Superior temporal gyrus (tissue), 1 donor: ENCODE measurements around the gene TEPSIN.

Source experiments
- DNase-seq: peaks from one replicate; pipeline ENCODE4 v3.0.0-alpha.2; 2016; ENCODE audit errors: extremely low spot score

The TEPSIN gene

GRCh38 chr17:81267390-81268067 is 28.7 kb upstream of the TEPSIN start:
- no peak for DNase-seq

DNA sequence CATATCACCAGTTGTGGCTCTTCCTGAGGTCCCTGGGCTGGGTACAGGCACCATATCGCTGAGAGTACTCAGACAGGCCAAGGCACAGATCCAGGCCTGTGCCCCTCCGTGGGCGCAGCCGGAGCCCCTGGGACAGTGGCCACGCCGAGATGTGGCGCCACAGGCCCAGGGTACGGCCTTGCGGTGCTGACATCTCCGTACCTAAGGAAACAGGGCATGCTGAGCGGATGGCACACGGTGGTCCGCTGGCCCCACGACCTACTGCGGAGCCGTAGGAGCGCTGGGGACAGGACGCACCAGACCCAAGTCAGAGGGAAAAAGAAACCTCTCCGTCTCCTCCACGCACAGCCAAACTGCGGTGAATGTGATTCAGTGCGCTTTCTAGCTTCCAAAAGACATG is 26.7 kb upstream of the TEPSIN start:
- DNase-seq = no peak

DNA sequence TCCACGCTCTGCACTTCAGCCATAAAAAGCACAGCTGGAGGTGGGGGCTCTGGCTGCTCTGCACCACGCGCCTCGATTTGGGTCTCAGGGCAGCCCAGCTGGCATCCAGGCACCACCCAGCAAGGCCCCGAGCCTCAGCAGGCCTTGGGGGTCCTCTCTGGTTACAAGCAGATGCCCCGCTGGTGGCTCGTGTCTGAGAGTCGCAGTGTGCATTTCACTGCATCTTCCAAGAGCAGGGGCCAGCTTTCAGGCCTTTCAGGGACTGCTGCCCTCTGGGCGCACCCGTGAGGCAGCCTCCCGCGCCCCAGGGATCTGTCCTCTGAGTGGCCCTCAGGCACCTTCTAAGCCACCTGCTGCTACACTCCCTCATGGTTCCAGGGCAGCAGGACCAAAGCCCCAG is 25.8 kb upstream of the TEPSIN start:
- DNase-seq = no peak

DNA sequence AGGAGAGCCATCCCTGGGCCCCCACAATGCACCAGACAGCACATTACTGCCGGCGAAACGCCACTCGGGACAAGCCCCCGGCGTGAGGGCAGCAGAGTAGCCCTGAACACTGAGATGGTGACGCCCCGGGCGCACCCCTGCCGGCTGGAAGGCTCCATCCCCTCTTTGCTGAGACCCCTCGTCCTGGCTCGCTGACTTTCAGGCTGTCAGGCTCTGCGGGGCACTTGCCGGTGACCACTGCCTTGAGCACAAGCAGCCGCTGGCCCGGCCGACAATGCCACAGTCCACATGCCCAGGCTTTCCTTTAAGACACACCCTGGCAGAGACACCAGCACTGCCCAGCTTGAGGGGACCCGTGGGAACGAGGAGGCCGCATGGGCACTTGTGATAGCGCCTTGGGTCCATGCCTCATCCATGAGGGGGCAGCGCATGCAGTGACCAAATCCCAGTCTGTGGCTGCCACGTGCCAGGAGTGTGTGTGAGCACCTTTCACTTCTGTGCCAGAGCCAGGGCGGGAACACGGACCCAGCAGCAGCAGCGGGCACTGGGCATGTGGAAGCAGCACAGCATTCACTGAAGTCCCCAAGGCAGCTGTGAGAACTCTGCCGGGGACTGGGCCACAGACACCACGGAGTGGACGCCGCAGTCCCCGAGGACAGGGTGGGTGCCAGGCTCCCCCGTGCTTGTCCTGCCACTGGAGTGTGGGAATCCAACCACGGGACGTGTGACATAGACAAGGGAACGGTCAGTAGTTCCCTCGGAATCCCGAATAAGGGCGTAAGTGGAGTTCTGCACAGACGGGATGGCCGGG is 24.7 kb upstream of the TEPSIN start:
- no peak for DNase-seq

DNA sequence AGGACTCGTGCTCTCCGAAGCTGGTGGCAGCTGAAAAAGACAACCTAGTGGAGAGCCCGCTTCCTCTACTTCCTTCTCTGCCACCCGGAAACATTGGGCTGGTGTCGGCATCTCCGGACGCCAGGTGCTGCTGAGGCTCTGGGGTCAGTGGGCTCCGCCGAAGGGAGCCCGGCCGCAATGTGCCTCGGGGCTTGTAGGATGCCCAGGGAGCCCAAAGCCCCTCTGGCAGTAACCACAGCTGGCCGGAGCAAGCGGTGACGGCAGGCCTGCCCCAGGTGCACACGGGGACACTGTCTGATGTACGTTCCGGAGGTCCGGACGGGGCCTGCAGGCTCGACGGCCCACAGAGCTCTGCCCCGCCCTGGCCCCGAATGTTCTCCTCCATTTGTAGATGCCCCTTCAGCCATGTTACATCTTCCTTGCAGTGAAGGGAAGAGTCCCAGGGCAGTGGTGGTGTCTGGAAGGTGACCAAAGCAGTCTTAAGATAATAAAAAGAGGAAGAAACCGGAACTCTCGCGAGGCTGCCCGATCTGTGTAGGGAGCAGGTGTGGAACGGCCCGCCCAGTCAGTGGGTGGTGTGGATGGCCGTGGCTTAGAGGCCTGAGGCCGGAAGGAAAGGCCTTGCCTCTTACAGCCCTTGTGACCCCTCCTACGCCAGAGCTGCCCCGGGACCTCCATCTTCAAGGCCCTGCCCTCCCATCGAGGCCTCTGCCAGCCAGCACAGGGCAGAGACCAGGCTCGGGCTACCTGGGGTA is 22.9 kb upstream of the TEPSIN start:
- no peak for DNase-seq

DNA sequence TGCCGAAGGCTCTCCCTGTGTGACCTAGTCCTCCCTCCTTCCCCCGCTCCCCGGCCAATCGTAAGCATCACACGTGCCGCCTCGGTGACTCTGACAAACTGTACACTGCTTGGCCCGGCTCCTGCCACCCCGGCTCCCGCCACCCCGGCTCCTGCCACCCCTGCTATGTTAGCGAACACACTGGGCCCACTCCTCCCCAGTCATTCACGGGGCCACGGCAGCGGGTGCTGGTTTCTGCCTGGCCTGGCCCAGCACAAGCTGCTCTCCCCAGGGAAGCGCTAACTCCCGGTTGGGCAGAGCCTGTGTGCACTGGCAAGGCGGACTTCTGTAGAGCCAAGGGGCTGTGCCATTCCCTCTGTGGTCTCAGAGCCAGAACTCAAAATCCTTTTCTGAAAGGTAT is 22.2 kb upstream of the TEPSIN start:
- no peak for DNase-seq

DNA sequence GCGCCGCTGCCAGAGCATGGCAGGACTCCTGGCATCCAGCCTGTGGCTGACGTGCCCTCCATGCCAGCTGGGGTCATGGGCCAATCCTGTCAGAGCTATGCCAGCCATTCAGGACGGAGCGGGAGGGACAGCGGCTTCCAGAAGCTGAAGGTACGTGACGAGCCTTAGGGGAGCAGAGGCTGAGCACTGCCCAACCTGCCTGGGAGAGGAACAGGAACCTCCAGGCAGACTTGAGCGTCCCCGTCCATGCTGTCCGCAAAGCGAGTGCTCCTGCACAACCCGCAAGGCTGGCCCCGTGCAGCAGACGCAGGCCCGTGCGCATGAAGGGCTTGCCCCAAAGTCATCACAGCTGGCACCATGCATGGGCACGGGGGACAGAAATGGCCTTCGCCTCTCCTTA is 21.8 kb upstream of the TEPSIN start:
- DNase-seq = no peak

DNA sequence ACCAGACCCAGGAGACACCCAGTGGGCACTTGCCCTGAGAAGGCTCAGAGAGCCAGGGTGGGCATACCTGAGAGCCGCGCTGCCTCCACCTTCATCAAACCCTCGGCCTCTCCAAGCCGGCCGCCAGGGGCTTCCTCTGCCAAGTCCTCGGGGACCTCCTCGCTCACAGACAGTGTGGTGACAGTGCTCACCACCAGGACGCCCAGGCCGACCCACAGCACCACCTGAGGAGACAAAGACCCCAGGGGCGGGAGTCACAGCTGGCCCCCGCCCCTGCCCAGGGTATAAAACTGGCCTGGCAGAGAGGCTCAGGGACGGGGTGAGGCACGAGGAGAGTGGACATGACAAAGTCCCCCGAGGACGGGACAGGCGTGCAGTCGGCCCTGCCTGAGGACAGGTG is 21.3 kb upstream of the TEPSIN start:
- no peak for DNase-seq

DNA sequence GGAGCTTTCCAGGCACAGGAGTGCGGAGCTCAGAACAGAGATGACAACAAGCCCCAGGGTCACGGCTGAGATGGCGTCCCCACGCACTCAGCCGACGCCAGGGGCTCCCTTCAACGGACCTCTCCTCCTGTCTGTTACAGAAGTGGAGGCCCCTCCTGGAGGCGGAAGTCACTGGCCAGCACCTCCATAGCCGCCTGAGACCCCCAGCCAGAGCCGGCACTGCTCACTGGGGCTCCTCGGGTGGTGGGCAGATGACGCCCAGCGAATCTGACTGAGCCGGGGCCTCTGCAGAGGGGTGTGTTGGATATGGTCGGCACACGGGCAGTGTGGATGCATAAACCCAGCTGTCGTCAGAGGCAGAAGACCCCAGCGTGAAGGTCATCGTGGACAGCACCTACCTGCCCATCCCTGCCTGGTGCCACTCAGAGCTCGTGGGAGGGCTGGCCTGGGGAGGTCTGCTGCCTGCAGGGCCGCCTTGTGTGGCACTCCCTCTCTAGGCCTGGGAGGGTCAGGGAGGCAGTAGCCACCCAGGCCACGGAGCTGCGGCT is 20.3 kb upstream of the TEPSIN start:
- DNase-seq = no peak

- DNase-seq = no peak
Measured at GRCh38 chr17:81258292-81258691, 19.4 kb upstream of the TEPSIN start.

- DNase-seq = no peak
Measured at GRCh38 chr17:81257533-81257932, 18.7 kb upstream of the TEPSIN start.

DNA sequence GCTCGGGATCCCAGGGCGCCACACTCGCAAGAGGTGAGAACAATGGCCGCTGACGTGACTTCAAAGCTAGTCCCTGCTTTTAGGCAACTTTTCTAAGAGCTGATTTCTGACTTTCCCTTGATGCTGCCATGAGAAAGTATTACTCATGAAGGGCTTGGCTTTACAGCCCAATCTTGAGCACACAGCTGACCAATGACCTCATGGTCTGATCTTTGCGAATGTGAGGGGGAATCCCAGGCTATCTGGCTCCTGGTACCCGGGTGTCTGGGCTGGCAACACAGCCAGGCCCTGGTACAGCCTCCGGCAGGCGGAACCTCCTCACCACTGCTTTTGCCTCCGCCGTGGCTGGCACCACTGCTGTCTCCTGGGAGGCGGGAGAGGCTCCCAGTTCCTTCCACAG is 17.8 kb upstream of the TEPSIN start:
- DNase-seq = no peak

DNA sequence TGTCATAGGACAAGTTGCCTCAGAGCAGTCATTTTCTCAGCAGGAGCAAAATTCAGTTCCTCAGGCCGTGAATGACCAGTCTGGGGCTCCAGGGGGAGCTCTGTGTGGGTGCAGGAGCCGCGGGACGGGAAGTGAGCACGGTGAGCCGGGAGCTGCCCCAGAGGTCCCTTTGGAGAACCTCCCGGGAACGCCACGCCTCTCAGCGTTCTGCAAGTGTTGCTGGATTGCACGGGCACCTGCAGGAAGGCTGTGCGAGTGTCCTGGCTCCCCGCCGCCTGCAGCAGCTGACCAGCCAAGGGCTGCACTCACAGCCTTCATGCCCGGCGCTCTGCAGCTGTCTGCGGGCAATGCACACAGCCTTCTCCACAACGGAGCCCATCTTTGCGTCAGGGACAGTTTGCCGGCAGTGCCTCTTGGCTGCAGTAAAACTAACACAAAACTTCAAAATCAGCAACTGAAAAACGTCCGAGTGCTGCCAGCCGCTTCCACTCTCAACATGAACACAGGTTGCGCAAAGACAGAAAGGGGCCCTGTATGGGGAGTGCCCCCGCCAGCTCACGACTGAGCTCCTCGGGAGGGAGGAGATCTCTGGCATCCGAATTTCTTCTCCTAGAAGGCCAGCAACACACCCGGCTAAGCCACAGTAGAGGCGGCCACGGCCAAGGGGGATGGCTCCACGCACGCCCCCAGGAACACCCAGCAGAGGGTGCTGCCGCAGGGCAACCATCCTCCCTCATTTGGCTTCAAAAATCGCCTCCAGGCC is 16.3 kb upstream of the TEPSIN start:
- peak; percentile 58 for DNase-seq

DNA sequence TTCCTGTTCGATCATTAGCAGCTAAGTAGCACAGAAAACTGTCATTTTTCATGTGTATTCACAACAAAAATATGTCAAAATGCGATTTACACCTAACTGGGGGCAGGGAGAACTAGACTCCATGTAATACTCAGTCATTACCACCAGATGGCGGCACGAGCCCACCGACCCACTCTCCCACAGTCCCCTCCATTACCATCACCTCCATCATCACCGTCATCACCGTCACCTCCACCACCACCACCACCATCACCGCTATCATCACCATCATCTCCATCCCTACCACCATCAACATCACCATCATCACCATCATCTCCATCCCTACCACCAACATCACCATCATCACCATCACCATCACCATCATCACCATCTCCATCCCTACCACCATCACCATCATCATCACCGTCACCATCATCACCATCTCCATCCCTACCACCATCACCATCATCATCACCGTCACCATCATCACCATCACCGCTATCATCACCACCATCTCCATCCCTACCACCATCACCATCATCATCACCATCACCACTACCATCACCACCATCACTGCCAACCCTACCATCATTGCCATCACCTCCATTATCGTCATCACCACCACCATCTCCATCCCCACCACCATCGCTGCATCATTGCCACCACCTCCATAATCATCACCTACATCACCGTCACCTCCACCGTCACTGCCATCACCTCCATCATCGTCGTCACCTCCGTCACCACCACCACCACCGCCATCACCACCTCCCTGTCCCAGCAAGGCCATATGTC is 14.7 kb upstream of the TEPSIN start:
- peak; percentile 79 for DNase-seq

DNA sequence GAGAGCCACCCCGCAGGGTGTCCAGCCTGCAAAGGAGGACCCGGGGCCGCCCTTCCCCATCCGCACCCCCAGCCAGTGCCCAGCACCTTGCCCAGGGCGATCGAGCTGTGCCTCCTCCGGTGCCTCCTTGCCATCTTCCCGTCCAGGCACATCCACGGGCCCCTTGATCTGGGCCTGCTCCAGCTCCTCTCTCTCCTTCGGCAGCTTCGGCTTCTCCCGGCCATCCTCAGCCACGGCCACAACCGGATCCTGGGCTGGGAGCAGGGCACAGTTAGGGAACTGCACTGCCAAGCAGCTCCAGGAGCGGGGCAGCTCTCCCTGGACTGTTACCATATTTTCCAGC is 14.1 kb upstream of the TEPSIN start:
- no peak for DNase-seq

- no peak for DNase-seq
Measured at GRCh38 chr17:81252326-81252986, 13.6 kb upstream of the TEPSIN start.

DNA sequence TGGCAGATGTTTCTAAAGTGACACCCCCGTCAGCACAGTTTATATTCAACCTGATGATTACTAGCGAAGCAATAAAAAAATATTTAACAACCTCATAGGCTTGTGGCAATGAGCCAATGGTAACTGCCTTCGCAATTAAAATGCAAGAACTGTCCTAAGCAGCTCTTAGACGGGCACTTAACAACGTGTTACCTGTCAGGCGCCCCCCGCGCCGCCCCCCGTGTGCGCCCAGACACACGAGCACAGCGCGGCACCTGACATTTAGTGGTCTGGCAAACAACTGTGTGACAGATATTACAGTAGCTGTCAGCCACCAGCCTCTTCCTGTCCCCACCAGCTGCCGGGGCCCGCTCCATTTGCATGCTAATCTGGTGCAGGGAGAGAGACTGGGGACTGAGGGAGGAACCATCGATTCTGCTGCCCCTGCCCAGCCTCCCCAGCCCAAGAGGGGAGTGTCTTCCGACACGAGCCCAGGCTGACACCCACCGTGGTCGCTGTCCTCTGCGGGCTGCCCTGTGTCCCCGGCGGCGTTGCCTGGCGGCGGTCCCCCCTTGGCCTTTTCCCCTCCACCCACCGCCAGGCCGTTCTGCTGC is 12.9 kb upstream of the TEPSIN start:
- no peak for DNase-seq

GRCh38 chr17:81251094-81251708 is 12.3 kb upstream of the TEPSIN start:
- no peak for DNase-seq

DNA sequence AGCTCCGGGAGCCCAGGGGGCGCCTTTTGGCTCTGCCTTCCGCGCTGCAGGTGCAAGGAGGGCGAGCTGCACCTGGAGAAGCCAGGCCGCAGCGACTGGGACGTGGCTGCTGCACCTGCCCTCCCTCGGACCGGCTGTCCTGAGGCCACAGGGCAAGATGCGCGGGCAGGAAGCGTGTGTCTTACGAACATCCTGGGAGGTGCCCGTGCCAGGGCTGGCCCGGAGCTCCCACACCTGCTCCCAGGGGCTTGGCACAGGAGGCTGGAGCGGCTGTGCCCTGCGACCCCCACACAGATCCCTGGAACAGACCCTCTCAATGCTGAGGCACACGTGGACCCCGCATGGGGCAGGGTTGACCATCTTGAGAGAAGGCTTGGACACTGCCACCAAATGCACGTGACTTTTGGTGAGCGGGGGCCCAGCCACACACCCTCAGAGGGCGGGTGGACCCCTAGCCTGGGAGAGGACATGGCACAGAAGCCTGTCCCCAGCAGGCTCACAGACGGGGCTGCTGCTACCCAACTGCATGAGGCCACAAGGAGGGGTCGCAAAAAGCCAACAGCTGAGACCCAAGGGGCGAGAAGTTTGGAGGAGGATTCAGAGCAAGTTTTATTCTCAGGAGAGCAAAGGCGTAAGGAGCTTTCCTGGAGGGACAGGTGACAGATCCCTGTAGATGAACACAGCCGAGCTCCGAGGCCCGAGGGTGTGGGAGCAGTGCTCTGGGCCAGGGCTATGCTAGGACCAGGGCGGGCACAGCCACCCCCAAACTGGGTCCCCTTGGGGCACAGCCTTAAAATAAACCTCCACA is 11.6 kb upstream of the TEPSIN start:
- no peak for DNase-seq
